Vagina (tissue), 2 donors: ENCODE measurements around the gene KLHL10.

Experiments used
- POLR2A ChIP-seq, 2 donors: fragments of 450-650 bp; IDR thresholded peaks; one replicate each; pipeline ENCODE4 v1.6.1; 2017; ENCODE audit warnings: antibody characterized with exemption in 2 of 2, mild to moderate bottlenecking in 2 of 2, moderate library complexity in 2 of 2
- TF ChIP-seq, protein P1 (sequence below), 3 experiments: fragments of 450-650 bp in 2 of 3; fragments of 200-600 bp in 1 of 3; sonication (generic) in 1 of 3; IDR thresholded peaks; one replicate each; pipeline ENCODE4 v1.5.1; 2017 to 2019; ENCODE audit warnings: antibody characterized with exemption in 3 of 3, mild to moderate bottlenecking in 2 of 3, moderate library complexity in 2 of 3

DNA sequence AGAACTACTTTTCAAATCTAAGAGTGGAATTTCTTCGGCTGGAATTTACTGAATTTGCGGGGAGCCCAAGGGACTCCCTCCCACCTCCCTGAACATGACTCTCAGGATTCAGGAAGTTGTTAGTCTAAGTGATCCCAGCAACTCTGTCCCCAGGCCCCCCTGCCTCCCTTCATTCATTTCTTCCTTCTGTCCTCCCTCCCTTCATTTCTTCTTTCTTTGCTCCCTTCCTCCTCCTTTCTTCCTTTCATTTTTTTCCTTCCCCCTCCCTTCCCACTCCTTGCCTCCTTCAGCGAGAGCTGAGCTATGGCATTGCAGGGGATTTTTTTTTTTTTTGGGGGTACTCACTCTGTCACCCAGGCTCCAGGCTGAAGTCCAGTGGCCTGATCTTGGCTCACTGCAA, 40.2 kb upstream of the KLHL10 start:
- TF ChIP-seq, protein P1, sequence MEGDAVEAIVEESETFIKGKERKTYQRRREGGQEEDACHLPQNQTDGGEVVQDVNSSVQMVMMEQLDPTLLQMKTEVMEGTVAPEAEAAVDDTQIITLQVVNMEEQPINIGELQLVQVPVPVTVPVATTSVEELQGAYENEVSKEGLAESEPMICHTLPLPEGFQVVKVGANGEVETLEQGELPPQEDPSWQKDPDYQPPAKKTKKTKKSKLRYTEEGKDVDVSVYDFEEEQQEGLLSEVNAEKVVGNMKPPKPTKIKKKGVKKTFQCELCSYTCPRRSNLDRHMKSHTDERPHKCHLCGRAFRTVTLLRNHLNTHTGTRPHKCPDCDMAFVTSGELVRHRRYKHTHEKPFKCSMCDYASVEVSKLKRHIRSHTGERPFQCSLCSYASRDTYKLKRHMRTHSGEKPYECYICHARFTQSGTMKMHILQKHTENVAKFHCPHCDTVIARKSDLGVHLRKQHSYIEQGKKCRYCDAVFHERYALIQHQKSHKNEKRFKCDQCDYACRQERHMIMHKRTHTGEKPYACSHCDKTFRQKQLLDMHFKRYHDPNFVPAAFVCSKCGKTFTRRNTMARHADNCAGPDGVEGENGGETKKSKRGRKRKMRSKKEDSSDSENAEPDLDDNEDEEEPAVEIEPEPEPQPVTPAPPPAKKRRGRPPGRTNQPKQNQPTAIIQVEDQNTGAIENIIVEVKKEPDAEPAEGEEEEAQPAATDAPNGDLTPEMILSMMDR (IDR thresholded peaks at IDR 0.05): no peak
- TF ChIP-seq POLR2A (IDR thresholded peaks at IDR 0.05): no peak
